Stimulated activated CD4-positive, alpha-beta T cell treated with anti-CD3 and anti-CD28 coated beads, Interleukin-2, amount 100 ng/mL, for 48 hours (primary cell): Measurements from ENCODE around the gene DGCR2.

Experiments used
- DNase-seq, 2 donors: peaks; one replicate each; pipeline ENCODE4 v3.0.0-alpha.2; 2020

Gene DGCR2

GRCh38 chr22:19126309-19127273, 4.4 kb upstream of the DGCR2 start:
- DNase-seq: no peak

GRCh38 chr22:19125474-19126308, 3.5 kb upstream of the DGCR2 start:
- DNase-seq: no peak

GRCh38 chr22:19125011-19125410, 2.8 kb upstream of the DGCR2 start:
- no peak for DNase-seq

GRCh38 chr22:19124377-19124776, 2.2 kb upstream of the DGCR2 start:
- DNase-seq: no peak

GRCh38 chr22:19123936-19124335, 1.7 kb upstream of the DGCR2 start:
- no peak for DNase-seq

GRCh38 chr22:19122752-19123492, 710 bp upstream of the DGCR2 start:
- no peak for DNase-seq

- peak; percentile 13 to 32 for DNase-seq
Observed at GRCh38 chr22:19121631-19122142, 525 bp downstream of the DGCR2 start.

GRCh38 chr22:19120829-19121630, 1.2 kb downstream of the DGCR2 start:
- no peak for DNase-seq

GRCh38 chr22:19119949-19120348, 2.3 kb downstream of the DGCR2 start:
- DNase-seq: no peak

- DNase-seq: peak in 1 of 2 donors; percentile 14
Observed at GRCh38 chr22:19118329-19118880, 3.8 kb downstream of the DGCR2 start.

- DNase-seq: no peak
Observed at GRCh38 chr22:19117111-19117512, 5.1 kb downstream of the DGCR2 start.

GRCh38 chr22:19115628-19116027, 6.6 kb downstream of the DGCR2 start:
- DNase-seq: no peak

- DNase-seq: no peak
Observed at GRCh38 chr22:19114984-19115552, 7.1 kb downstream of the DGCR2 start.

GRCh38 chr22:19113429-19113828, 8.8 kb downstream of the DGCR2 start:
- no peak for DNase-seq

GRCh38 chr22:19111584-19111983, 10.6 kb downstream of the DGCR2 start:
- DNase-seq: no peak

- DNase-seq: no peak
Observed at GRCh38 chr22:19111140-19111539, 11.1 kb downstream of the DGCR2 start.

GRCh38 chr22:19110646-19111045, 11.6 kb downstream of the DGCR2 start:
- no peak for DNase-seq

- DNase-seq: no peak
Observed at GRCh38 chr22:19110064-19110458, 12.2 kb downstream of the DGCR2 start.

GRCh38 chr22:19109198-19110063, 12.8 kb downstream of the DGCR2 start:
- peak; percentile 15 to 19 for DNase-seq

GRCh38 chr22:19108807-19109197, 13.4 kb downstream of the DGCR2 start:
- DNase-seq: no peak
